Endothelial cell of umbilical vein (primary cell): ENCODE measurements around the gene ACAA2. TPM values are rescaled to one million over a fixed set of nuclear protein-coding genes. Genes with fewer than 3 reads are reported as not detected.
"Not testable (repeated sequence)": the region's sequence is repeated elsewhere in the genome, so short reads cannot be mapped to it uniquely, and the experiment has no call there.

Experiments used
- BruUV-seq: library from RNA; stranded (reverse); fragments of 400-500 nt; replicated peaks from 2 replicates; lab custom pipeline; 2021; lab: Mats Ljungman, UMichigan
- CTCF ChIA-PET: fragments of 300-600, 350-600 bp; sonication (Branson Sonifier 250); formaldehyde crosslinking; loops from one replicate; lab custom pipeline; 2021; ENCODE audit warnings: antibody characterized with exemption, inconsistent platforms; lab: Charles Lee
- POLR2A ChIA-PET: fragments of 300-600, 350-600 bp; sonication (Branson Sonifier 250); formaldehyde crosslinking; loops from one replicate; lab custom pipeline; 2021; ENCODE audit warnings: antibody characterized with exemption, inconsistent platforms; lab: Charles Lee
- DNase-seq: peaks from one replicate; pipeline ENCODE4 v3.0.0-alpha.2; 2011; ENCODE audit warnings: low read depth, low spot score
- FAIRE-seq: peaks from 2 replicates; lab custom pipeline; 2011; peaks lifted over from hg19 to GRCh38; lab: Jason Lieb, UNC
- H2AFZ ChIP-seq: 2 replicates; pipeline ENCODE4 v1.6.0; 2012; ENCODE audit warnings: low read depth, low read length, control low read depth, inconsistent platforms
- H3K27ac ChIP-seq: 2 replicates; pipeline ENCODE4 v1.5.1; 2011; ENCODE audit warnings: low read depth, mild to moderate bottlenecking, control low read depth, low read length, moderate library complexity; ENCODE audit not compliant: insufficient read depth
- H3K27me3 ChIP-seq, 2 experiments: 2 replicates each; pipeline versions ENCODE4 v1.6.0 to v1.6.1; 2011; ENCODE audit warnings: low read length in 2 of 2, mixed read lengths in 1 of 2; ENCODE audit not compliant: control insufficient read depth in 2 of 2, insufficient read depth in 2 of 2
- H3K36me3 ChIP-seq, 2 experiments: 2 replicates in 1 of 2; 3 replicates in 1 of 2; pipeline ENCODE4 v1.5.1; 2011; ENCODE audit warnings: low read length in 2 of 2, mild to moderate bottlenecking in 1 of 2, moderate library complexity in 1 of 2; ENCODE audit not compliant: control insufficient read depth in 2 of 2, insufficient read depth in 2 of 2; ENCODE audit errors: extremely low read depth in 1 of 2
- H3K4me1 ChIP-seq: 3 replicates; pipeline ENCODE4 v1.5.1; 2011; ENCODE audit warnings: mild to moderate bottlenecking, low read length; ENCODE audit not compliant: control insufficient read depth, insufficient read depth; ENCODE audit errors: extremely low read depth
- H3K4me2 ChIP-seq: 2 replicates; pipeline ENCODE4 v1.6.1; 2011; ENCODE audit warnings: low read length, control low read depth, mixed read lengths; ENCODE audit not compliant: insufficient read depth
- H3K4me3 ChIP-seq, 3 experiments: fragments of 200-600 bp in 1 of 3; sonication (generic), shearing (Covaris generic) in 1 of 3; replicated peaks in 1 of 3; 2 replicates each; pipeline ENCODE4 v1.5.1; 2011 to 2016; ENCODE audit warnings: control low read depth in 3 of 3, low read length in 3 of 3, mild to moderate bottlenecking in 2 of 3, inconsistent platforms in 1 of 3, low read depth in 1 of 3, moderate library complexity in 1 of 3; ENCODE audit not compliant: insufficient read depth in 1 of 3
- H3K79me2 ChIP-seq: 2 replicates; pipeline ENCODE4 v1.6.0; 2012; ENCODE audit warnings: low read length, inconsistent platforms; ENCODE audit not compliant: control insufficient read depth, insufficient read depth
- H3K9ac ChIP-seq: replicated peaks from 2 replicates; pipeline ENCODE3; 2011; ENCODE audit warnings: low read length, control low read depth; ENCODE audit not compliant: insufficient read depth; ENCODE audit errors: extremely low read depth
- H3K9me1 ChIP-seq: replicated peaks from 3 replicates; pipeline ENCODE4 v1.6.0; 2011; ENCODE audit warnings: mild to moderate bottlenecking, low read length; ENCODE audit not compliant: control insufficient read depth, insufficient read depth; ENCODE audit errors: extremely low read depth
- H3K9me3 ChIP-seq: replicated peaks from 2 replicates; pipeline ENCODE4 v1.5.1; 2012; ENCODE audit warnings: low read length, inconsistent platforms; ENCODE audit not compliant: control insufficient read depth, insufficient read depth
- H4K20me1 ChIP-seq: replicated peaks from 2 replicates; pipeline ENCODE3; 2011; ENCODE audit warnings: mild to moderate bottlenecking, low read length; ENCODE audit not compliant: control insufficient read depth, insufficient read depth; ENCODE audit errors: extremely low read depth
- FOS ChIP-seq: IDR thresholded peaks from 2 replicates; pipeline ENCODE4 v1.6.1; 2011; ENCODE audit warnings: mild to moderate bottlenecking, low read length, moderate library complexity, borderline replicate concordance; ENCODE audit not compliant: insufficient read depth
- dilution Hi-C: fragments of 300-500 bp; cut with MboI; formaldehyde crosslinking; loops from one replicate; pipeline ENCODE4 v1.15.0; 2019; ENCODE audit warnings: low sequenced_read_pairs; ENCODE audit not compliant: extremely low pct_ligation_motif_present
- intact Hi-C: fragments of 100-400 bp; cut with micrococcal nuclease; formaldehyde crosslinking; loops from one replicate; pipeline ENCODE4 v1.10.0; 2022
- polyA plus RNA-seq, 4 experiments: library from polyadenylated mRNA; depleted of rRNA in 3 of 4; stranded (reverse) in 3 of 4; unstranded in 1 of 4; fragments of >200 nt; gene quantifications; 2 replicates each; pipeline versions ENCODE4 v1.2.1 to v1.2.3, GENCODE V29; 2011 to 2012; ENCODE audit warnings: missing spikeins in 1 of 4
- total RNA-seq: library from RNA; stranded (reverse); gene quantifications from 2 replicates; pipeline ENCODE4 v1.2.3, GENCODE V29; 2021
- TF ChIP-seq, protein P1 (sequence below): IDR thresholded peaks from 2 replicates; pipeline ENCODE4 v1.6.1; 2011; ENCODE audit not compliant: insufficient read depth, insufficient read length

Gene ACAA2
- total and polyA plus RNA-seq, 2 donors (not counting 3 experiments of a cell fraction or from before 2014, with no cell fraction given) = 18.6 to 44.9 TPM

DNA sequence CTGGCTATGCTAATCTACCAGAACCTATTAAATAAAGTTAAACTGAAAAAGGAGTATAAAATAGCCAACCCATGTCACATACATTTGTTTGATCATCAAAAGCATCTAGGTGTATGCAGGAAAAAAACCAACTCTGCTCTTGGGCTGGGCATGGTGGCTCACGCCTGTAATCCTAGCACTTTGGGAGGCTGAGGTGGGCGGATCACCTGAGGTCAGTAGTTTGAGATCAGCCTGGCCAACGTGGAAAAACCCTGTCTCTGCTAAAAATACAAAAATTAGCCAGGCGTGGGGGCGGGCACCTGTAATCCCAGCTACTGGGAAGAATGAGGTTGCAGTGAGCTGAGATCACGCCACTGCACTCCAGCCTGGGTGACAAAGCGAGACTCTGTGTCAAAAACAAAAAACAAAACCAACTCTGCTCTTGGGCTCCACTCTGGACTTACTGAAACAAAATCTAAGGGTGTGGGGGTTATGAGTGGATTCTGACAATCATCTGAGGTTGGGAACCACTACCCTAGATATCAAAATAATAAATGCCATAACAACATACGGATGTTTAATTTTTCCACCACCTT is 23.7 kb downstream of the ACAA2 start:
- H3K9ac ChIP-seq, H3K79me2 ChIP-seq, H3K4me2 ChIP-seq, dilution Hi-C loops, H4K20me1 ChIP-seq, H2AFZ ChIP-seq, H3K27ac ChIP-seq, DNase-seq, H3K9me1 ChIP-seq, POLR2A ChIA-PET, FAIRE-seq, H3K36me3 ChIP-seq, BruUV-seq, H3K27me3 ChIP-seq, H3K4me3 ChIP-seq, H3K4me1 ChIP-seq, H3K9me3 ChIP-seq: not testable (repeated sequence)
- intact Hi-C loops = loop anchor here (5.0 kb wide), 1 partner anchor 68 kb away; no protein-coding TSS in a partner anchor
- CTCF ChIA-PET = interaction anchor here (1.3 to 2.9 kb wide), 3 partner anchors 69 to 279 kb away, joined by 3 to 18 read pairs (median 6); no protein-coding TSS in a partner anchor

DNA sequence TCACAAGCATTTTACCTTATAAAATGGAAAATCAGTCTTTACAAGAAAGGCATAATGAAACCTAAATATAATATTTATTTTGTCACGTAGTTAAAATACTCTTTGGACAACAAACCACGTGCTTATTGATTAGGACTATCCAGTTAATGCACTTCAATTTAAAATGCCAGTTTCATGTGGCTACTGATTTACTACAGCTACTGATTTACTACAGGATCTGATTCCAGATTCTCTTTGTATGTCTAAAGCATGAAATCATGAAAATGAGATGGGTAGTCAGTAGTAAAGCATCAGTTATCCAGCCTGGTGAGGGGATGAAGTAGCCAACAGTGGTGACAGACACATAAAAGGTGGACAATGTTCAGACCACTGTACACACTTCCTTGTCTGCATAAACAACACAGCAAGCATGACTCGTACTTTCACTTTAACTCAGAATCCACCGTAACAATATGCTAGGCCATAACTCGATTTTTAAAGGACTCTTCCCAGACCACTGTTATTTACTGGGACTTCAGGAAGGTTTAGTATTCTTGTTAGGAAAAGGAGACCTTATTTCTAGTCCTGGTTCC is 24.9 kb downstream of the ACAA2 start:
- ChIA-PET CTCF (interaction anchor here (1.0 to 2.9 kb wide), 5 partner anchors 25 to 278 kb away, joined by 3 to 18 read pairs (median 3); no protein-coding TSS in a partner anchor), POLR2A (interaction anchor here (0.6 kb wide), 1 partner anchor 312 kb away, joined by 3 read pairs; no protein-coding TSS in a partner anchor)
- Histone ChIP-seq H3K79me2 (no peaks in the 10 kb centered on the region), H3K4me3 (peak overlapping the region in 1 of 3 experiments; percentile 35), H3K9me3 (no peaks in the 10 kb centered on the region), H3K36me3 (peaks cover 3 to 5% of the 10 kb centered on the region in 2 experiments), H3K4me1 (peaks cover 8% of the 10 kb centered on the region), H3K9ac (peak overlapping the region; percentile 30), H3K4me2 (peak overlapping the region; percentile 68), H3K27me3 (no peaks in the 10 kb centered on the region), H2AFZ (peak overlapping the region; percentile 90), H3K9me1 (no peaks in the 10 kb centered on the region), H3K27ac (peak overlapping the region; percentile 59), H4K20me1 (no peaks in the 10 kb centered on the region)
- BruUV-seq = no TSS peak
- intact Hi-C loops (loop anchor here (5.0 kb wide), 1 partner anchor 69 kb away; no protein-coding TSS in a partner anchor), dilution Hi-C loops (no loop called here)
- peak; percentile 24 for TF ChIP-seq FOS
- TF ChIP-seq, protein P1, sequence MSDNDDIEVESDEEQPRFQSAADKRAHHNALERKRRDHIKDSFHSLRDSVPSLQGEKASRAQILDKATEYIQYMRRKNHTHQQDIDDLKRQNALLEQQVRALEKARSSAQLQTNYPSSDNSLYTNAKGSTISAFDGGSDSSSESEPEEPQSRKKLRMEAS = no peak
- FAIRE-seq = peak; percentile 24
- DNase-seq = peak; percentile 59
